ENCODE measurements around the gene MGAT4A. TPM values are rescaled to one million over a fixed set of nuclear protein-coding genes. Genes with fewer than 3 reads are reported as not detected.

Gene MGAT4A
- total and polyA plus RNA-seq, 10 of the 15 experiments (the other 5 are each of a cell fraction or from before 2014, with no cell fraction given) = 4.3 to 23.4 (median 13.6) TPM

DNA sequence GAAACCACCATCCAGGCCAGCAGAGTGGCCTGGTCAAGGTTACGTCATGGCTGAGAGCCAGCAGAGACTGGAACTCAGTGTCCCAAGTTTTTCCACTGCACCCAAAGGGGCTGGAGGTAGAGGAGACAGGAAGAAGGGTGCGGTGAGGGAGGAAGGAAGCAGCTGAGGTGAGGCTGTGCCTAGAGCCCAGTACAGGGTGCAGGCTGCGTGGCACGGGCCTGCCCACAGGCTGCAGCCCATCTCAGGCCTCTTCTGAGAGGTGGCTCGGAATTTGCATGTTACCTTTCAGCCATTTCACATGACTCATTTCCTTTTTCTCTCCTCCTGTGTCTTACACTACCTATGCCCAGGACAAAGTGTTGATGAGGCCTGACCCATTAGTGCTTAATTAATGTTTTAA lies 13.7 kb upstream of the MGAT4A start (continued):
- TF ChIP-seq, protein P1, sequence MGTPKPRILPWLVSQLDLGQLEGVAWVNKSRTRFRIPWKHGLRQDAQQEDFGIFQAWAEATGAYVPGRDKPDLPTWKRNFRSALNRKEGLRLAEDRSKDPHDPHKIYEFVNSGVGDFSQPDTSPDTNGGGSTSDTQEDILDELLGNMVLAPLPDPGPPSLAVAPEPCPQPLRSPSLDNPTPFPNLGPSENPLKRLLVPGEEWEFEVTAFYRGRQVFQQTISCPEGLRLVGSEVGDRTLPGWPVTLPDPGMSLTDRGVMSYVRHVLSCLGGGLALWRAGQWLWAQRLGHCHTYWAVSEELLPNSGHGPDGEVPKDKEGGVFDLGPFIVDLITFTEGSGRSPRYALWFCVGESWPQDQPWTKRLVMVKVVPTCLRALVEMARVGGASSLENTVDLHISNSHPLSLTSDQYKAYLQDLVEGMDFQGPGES (IDR thresholded peaks at IDR 0.05) = no peak
- TF ChIP-seq ZSCAN29 (IDR thresholded peaks at IDR 0.05) = no peak
- TF ChIP-seq, protein P2, sequence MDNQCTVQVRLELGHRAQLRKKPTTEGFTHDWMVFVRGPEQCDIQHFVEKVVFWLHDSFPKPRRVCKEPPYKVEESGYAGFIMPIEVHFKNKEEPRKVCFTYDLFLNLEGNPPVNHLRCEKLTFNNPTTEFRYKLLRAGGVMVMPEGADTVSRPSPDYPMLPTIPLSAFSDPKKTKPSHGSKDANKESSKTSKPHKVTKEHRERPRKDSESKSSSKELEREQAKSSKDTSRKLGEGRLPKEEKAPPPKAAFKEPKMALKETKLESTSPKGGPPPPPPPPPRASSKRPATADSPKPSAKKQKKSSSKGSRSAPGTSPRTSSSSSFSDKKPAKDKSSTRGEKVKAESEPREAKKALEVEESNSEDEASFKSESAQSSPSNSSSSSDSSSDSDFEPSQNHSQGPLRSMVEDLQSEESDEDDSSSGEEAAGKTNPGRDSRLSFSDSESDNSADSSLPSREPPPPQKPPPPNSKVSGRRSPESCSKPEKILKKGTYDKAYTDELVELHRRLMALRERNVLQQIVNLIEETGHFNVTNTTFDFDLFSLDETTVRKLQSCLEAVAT (IDR thresholded peaks at IDR 0.05) = no peak
- no peak for TF ChIP-seq ETV6 (conservative IDR thresholded peaks at IDR 0.05 in 1 of 2, IDR thresholded peaks at IDR 0.05 in 1 of 2; ENCODE audit: borderline replicate concordance in 1 of 2, low read depth in 1 of 2)
- no peak for TF ChIP-seq NR2C2 (IDR thresholded peaks at IDR 0.05; ENCODE audit: borderline replicate concordance, control insufficient read depth, insufficient read length, low read depth)
- TF ChIP-seq, protein P3, sequence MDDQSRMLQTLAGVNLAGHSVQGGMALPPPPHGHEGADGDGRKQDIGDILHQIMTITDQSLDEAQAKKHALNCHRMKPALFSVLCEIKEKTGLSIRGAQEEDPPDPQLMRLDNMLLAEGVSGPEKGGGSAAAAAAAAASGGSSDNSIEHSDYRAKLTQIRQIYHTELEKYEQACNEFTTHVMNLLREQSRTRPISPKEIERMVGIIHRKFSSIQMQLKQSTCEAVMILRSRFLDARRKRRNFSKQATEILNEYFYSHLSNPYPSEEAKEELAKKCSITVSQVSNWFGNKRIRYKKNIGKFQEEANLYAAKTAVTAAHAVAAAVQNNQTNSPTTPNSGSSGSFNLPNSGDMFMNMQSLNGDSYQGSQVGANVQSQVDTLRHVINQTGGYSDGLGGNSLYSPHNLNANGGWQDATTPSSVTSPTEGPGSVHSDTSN (IDR thresholded peaks at IDR 0.05; ENCODE audit: insufficient replicate concordance, low read depth, low read length) = no peak
- TF ChIP-seq, protein P4, sequence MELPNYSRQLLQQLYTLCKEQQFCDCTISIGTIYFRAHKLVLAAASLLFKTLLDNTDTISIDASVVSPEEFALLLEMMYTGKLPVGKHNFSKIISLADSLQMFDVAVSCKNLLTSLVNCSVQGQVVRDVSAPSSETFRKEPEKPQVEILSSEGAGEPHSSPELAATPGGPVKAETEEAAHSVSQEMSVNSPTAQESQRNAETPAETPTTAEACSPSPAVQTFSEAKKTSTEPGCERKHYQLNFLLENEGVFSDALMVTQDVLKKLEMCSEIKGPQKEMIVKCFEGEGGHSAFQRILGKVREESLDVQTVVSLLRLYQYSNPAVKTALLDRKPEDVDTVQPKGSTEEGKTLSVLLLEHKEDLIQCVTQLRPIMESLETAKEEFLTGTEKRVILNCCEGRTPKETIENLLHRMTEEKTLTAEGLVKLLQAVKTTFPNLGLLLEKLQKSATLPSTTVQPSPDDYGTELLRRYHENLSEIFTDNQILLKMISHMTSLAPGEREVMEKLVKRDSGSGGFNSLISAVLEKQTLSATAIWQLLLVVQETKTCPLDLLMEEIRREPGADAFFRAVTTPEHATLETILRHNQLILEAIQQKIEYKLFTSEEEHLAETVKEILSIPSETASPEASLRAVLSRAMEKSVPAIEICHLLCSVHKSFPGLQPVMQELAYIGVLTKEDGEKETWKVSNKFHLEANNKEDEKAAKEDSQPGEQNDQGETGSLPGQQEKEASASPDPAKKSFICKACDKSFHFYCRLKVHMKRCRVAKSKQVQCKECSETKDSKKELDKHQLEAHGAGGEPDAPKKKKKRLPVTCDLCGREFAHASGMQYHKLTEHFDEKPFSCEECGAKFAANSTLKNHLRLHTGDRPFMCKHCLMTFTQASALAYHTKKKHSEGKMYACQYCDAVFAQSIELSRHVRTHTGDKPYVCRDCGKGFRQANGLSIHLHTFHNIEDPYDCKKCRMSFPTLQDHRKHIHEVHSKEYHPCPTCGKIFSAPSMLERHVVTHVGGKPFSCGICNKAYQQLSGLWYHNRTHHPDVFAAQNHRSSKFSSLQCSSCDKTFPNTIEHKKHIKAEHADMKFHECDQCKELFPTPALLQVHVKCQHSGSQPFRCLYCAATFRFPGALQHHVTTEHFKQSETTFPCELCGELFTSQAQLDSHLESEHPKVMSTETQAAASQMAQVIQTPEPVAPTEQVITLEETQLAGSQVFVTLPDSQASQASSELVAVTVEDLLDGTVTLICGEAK (IDR thresholded peaks at IDR 0.05; ENCODE audit: borderline replicate concordance) = no peak
- no peak for TF ChIP-seq EZH2 (IDR thresholded peaks at IDR 0.05; ENCODE audit: borderline replicate concordance, control insufficient read depth, low read depth, low read length)

All from GM12878 (cell line).